ENCODE measurements around the gene GCNT1. TPM values are rescaled to one million over a fixed set of nuclear protein-coding genes. Genes with fewer than 3 reads are reported as not detected.
"Not testable (repeated sequence)": the region's sequence is repeated elsewhere in the genome, so short reads cannot be mapped to it uniquely, and the experiment has no call there.

Gene GCNT1
- total RNA-seq, 1 donor from 2014 or later: 8.0 TPM

DNA sequence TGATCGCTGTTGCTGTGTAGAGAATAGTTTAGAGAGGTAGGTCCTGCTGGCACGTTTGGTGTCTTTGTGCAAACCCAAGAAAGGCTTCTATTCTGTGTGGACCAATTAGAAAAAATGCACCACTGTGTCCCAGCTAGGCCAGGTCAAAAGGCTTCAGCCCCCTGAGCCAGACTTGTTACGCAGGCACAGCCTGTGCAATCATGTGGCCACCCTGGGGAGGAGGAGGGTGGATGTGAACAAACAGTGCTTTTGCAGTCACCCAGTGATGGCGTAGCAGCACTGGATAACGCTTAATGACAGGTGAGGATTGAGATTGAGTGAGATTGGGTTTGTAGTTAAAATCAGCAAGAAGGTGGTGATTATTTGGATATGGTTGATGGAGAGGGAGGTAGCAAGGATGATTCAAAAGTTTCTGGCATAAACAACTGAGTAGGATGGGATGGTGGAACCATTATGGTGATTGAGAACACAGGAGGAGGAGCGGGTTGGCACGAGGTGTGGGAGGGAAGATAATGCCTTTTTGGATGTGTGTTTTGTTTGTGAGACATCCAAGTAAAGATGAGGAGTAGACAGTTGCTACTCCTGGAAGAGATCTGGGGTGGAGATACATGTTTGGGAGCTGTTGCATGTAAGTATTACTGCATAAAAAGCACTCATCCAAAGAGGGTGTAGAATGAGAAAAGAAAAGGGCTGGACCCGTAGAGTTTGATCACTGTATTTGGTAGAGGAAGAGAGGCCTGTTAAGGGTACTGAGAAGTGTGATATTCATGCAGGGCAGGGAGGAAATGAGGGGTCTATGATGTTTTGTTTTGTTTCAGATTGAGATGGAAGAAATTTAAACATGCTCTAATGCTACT lies 6.7 kb downstream of the GCNT1 start:
- Mint-ChIP-seq H3K4me3 (ENCODE audit: unreplicated experiment) (no peak overlapping the region), H3K27me3 (ENCODE audit: unreplicated experiment) (no peaks in the 10 kb centered on the region), H3K27ac (ENCODE audit: unreplicated experiment) (no peak overlapping the region), H3K4me1 (ENCODE audit: unreplicated experiment) (peaks cover 5% of the 10 kb centered on the region), H3K9me3 (ENCODE audit: unreplicated experiment) (no peaks in the 10 kb centered on the region), H3K36me3 (ENCODE audit: unreplicated experiment) (no peaks in the 10 kb centered on the region)
- DNase-seq (ENCODE audit: extremely low spot score, unreplicated experiment): no peak
- TF ChIP-seq, protein P1, sequence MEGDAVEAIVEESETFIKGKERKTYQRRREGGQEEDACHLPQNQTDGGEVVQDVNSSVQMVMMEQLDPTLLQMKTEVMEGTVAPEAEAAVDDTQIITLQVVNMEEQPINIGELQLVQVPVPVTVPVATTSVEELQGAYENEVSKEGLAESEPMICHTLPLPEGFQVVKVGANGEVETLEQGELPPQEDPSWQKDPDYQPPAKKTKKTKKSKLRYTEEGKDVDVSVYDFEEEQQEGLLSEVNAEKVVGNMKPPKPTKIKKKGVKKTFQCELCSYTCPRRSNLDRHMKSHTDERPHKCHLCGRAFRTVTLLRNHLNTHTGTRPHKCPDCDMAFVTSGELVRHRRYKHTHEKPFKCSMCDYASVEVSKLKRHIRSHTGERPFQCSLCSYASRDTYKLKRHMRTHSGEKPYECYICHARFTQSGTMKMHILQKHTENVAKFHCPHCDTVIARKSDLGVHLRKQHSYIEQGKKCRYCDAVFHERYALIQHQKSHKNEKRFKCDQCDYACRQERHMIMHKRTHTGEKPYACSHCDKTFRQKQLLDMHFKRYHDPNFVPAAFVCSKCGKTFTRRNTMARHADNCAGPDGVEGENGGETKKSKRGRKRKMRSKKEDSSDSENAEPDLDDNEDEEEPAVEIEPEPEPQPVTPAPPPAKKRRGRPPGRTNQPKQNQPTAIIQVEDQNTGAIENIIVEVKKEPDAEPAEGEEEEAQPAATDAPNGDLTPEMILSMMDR (IDR thresholded peaks at IDR 0.05): no peak

DNA sequence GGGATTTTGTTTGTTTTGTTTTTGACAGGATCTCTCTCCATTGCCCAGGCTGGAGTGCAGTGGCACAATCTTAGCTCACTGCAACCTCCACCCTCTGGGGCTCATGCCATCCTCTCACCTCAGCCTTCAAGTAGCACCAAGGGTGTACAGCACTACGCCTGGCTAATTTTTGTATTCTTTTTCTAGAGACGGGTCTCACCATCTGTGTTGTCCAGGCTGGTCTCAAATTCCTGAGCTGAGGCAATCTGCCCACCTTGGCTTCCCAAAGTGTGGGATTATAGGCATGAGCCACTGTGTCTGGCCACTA lies 7.3 kb downstream of the GCNT1 start:
- no peaks in the 10 kb centered on the region for H3K9me3 Mint-ChIP-seq (ENCODE audit: unreplicated experiment)
- no peak for DNase-seq (ENCODE audit: extremely low spot score, unreplicated experiment)
- H3K27ac Mint-ChIP-seq (ENCODE audit: unreplicated experiment): no peak overlapping the region
- peaks cover 5% of the 10 kb centered on the region for H3K4me1 Mint-ChIP-seq (ENCODE audit: unreplicated experiment)
- TF ChIP-seq, protein P1 (IDR thresholded peaks at IDR 0.05): no peak
- H3K27me3 Mint-ChIP-seq (ENCODE audit: unreplicated experiment): no peaks in the 10 kb centered on the region
- H3K36me3 Mint-ChIP-seq (ENCODE audit: unreplicated experiment): no peaks in the 10 kb centered on the region
- no peak overlapping the region for H3K4me3 Mint-ChIP-seq (ENCODE audit: unreplicated experiment)

DNA sequence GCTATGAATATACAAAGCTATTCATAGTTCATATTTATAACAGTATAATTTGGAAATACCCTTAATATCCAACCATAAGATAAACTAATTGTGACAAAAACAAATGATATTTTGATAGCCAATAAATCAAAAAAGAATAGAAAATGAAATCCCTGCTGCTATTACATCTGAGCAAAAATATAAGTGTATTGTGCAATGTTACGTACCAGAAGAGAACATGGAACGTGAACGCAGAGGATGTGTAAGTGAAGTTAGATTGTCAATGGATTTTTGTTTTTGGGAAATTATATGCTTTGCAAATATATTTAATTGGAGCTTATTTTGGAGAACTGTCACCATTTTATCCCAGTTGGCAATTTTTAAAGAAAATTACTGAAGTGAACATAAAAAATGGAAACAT lies 15.4 kb downstream of the GCNT1 start:
- no peak overlapping the region for H3K27ac Mint-ChIP-seq (ENCODE audit: unreplicated experiment)
- TF ChIP-seq, protein P1 (IDR thresholded peaks at IDR 0.05): no peak
- peaks cover 30% of the 10 kb centered on the region for H3K4me1 Mint-ChIP-seq (ENCODE audit: unreplicated experiment)
- H3K27me3 Mint-ChIP-seq (ENCODE audit: unreplicated experiment): no peaks in the 10 kb centered on the region
- no peak for DNase-seq (ENCODE audit: extremely low spot score, unreplicated experiment)
- no peak overlapping the region for H3K4me3 Mint-ChIP-seq (ENCODE audit: unreplicated experiment)
- H3K9me3 Mint-ChIP-seq (ENCODE audit: unreplicated experiment): peaks cover 4% of the 10 kb centered on the region
- H3K36me3 Mint-ChIP-seq (ENCODE audit: unreplicated experiment): peaks cover 4% of the 10 kb centered on the region

DNA sequence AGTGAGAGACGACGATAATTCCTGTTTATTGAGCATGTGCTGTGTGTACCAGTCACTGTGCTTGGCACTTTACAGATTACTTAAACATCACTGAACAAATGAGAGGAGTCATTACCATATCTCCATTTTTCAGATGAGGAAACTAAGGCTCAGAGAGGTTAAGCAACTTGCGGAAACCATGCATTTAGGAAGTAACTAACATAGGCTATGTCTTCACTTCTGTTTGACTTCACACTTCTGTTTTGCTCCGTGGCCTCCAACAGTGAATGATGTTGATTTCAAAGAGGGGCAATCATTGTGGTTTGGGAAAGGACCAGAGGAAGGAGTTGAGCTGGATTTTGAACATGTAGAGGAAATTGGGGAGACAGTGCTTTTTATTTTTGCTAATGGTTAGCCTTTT lies 16.7 kb downstream of the GCNT1 start:
- peaks cover 4% of the 10 kb centered on the region for H3K9me3 Mint-ChIP-seq (ENCODE audit: unreplicated experiment)
- peaks cover 30% of the 10 kb centered on the region for H3K4me1 Mint-ChIP-seq (ENCODE audit: unreplicated experiment)
- no peaks in the 10 kb centered on the region for H3K27me3 Mint-ChIP-seq (ENCODE audit: unreplicated experiment)

DNA sequence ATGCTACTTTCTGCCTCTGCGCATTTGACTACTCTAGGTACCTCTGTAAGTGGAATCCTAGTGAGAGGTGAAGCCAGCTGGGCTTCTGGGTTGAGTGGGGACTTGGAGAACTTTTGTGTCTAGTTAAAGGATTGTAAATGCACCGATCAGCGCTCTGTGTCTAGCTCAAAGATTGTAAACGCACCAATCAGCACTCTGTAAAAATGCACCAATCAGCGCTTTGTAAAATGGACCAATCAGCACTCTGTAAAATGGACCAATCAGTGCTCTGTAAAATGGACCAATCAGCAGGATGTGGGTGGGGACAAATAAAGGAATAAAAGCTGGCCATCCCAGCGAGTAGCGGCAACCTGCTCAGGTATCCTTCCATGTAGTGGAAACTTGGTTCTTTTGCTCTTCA lies 18.8 kb downstream of the GCNT1 start:
- H3K4me3 Mint-ChIP-seq (ENCODE audit: unreplicated experiment); H3K36me3 Mint-ChIP-seq (ENCODE audit: unreplicated experiment); H3K27ac Mint-ChIP-seq (ENCODE audit: unreplicated experiment); H3K27me3 Mint-ChIP-seq (ENCODE audit: unreplicated experiment); H3K9me3 Mint-ChIP-seq (ENCODE audit: unreplicated experiment); DNase-seq (ENCODE audit: extremely low spot score, unreplicated experiment): not testable (repeated sequence)
- H3K4me1 Mint-ChIP-seq (ENCODE audit: unreplicated experiment): peaks cover 15% of the 10 kb centered on the region

More for the DNA sequence above, 16.7 kb downstream of the GCNT1 start:
- no peak overlapping the region for H3K4me3 Mint-ChIP-seq (ENCODE audit: unreplicated experiment)
- H3K36me3 Mint-ChIP-seq (ENCODE audit: unreplicated experiment): peaks cover 6% of the 10 kb centered on the region
- DNase-seq (ENCODE audit: extremely low spot score, unreplicated experiment): no peak
- no peak overlapping the region for H3K27ac Mint-ChIP-seq (ENCODE audit: unreplicated experiment)
- TF ChIP-seq, protein P1 (IDR thresholded peaks at IDR 0.05): no peak

Data from osteocyte (in vitro differentiated cells).